Pancreas (tissue), 10 donors: ENCODE measurements around the gene TRIP10. TPM values are rescaled to one million over a fixed set of nuclear protein-coding genes. Genes with fewer than 3 reads are reported as not detected.

Experiments used
- ATAC-seq, 4 donors: fragments of 200-7000 bp; cut with Tn5 transposase; one replicate each; pipeline versions ENCODE4 v1.8.0 to v1.9.1; 2020; ENCODE audit warnings: mild to moderate bottlenecking in 4 of 4, moderate library complexity in 4 of 4
- DNase-seq, 6 donors: peaks; one replicate each; pipeline ENCODE4 v3.0.0-alpha.2; 2020
- FAIRE-seq: peaks from 2 replicates; lab custom pipeline; 2012; peaks lifted over from hg19 to GRCh38; lab: Jason Lieb, UNC
- H3K27ac ChIP-seq, 4 donors: fragments of 200-600 bp; sonication (generic); 1 replicate in 3 of 4; 2 replicates in 1 of 4; pipeline versions ENCODE4 v1.5.0 to v1.8.0; 2020
- H3K27me3 ChIP-seq, 4 donors: fragments of 200-600 bp; one replicate each; pipeline ENCODE4 v1.8.0; 2021
- H3K36me3 ChIP-seq, 3 donors: fragments of 200-600 bp; sonication (generic) in 1 of 3; one replicate each; pipeline versions ENCODE4 v1.5.0 to v1.8.0; 2020 to 2021
- H3K4me1 ChIP-seq, 3 donors: fragments of 200-600 bp; one replicate each; pipeline ENCODE4 v1.8.0; 2021
- H3K4me3 ChIP-seq, 4 donors: fragments of 200-600 bp; sonication (generic) in 2 of 4; one replicate each; pipeline versions ENCODE4 v1.5.0 to v1.8.0; 2020 to 2021
- H3K9me3 ChIP-seq, 4 donors: fragments of 200-600 bp; one replicate each; pipeline ENCODE4 v1.8.0; 2021
- whole genome bisulfite sequencing, 2 donors: extraction: QIAGEN DNeasy Blood & Tissue Kit; methylation state at CpG; one replicate each; pipeline ENCODE4 v1.1.7; 2013; 5-methylcytosine and 5-hydroxymethylcytosine counted together
- intact Hi-C, 3 donors: fragments of 100-400 bp; cut with DNase I; formaldehyde crosslinking; loops; one replicate each; pipeline versions ENCODE4 v1.11.1 to v1.14.2; 2022
- polyA plus RNA-seq, 2 donors: library from polyadenylated mRNA; stranded (reverse); fragments of 200-250 nt; gene quantifications; one replicate each; pipeline ENCODE4 v1.2.3, GENCODE V29; 2013
- total RNA-seq, 6 donors: library from RNA; stranded (reverse); fragmentation: NEBNext Ultra II Directional in 4 of 6; extraction: Animal tissue kit (Norgen Biotek cat#: 25700) in 4 of 6; gene quantifications; one replicate each; pipeline versions ENCODE4 v1.2.1 to v1.2.4, GENCODE V29; 2021 to 2023
- TF ChIP-seq, protein P1 (sequence below), 4 donors: fragments of 200-600 bp; sonication (generic) in 3 of 4; IDR thresholded peaks; one replicate each; pipeline versions ENCODE4 v1.5.0 to v1.8.0; 2021; ENCODE audit warnings: antibody characterized with exemption in 4 of 4
- donor health status: healthy with polysubstance abuse.
- donor health status: DM: no; HTN: no; CAD: no; lungs with moderate emphysema.
- donor health status: DM: no; HTN: no; CAD: no.
- donor health status: control.
- donor health status: control.
- donor health status: Bipolar disorder and iron deficiency.
- donor health status: DM: yes; HTN: yes; CAD: no.
- donor health status: DM: no; HTN: no; CAD: no.
- donor health status: DM: no; HTN: no; CAD: no.
- donor health status: DM: yes; HTN: yes; CAD: no.

TRIP10 gene
- total and polyA plus RNA-seq, 8 donors = 16.4 to 102 (median 24.8) TPM

DNA sequence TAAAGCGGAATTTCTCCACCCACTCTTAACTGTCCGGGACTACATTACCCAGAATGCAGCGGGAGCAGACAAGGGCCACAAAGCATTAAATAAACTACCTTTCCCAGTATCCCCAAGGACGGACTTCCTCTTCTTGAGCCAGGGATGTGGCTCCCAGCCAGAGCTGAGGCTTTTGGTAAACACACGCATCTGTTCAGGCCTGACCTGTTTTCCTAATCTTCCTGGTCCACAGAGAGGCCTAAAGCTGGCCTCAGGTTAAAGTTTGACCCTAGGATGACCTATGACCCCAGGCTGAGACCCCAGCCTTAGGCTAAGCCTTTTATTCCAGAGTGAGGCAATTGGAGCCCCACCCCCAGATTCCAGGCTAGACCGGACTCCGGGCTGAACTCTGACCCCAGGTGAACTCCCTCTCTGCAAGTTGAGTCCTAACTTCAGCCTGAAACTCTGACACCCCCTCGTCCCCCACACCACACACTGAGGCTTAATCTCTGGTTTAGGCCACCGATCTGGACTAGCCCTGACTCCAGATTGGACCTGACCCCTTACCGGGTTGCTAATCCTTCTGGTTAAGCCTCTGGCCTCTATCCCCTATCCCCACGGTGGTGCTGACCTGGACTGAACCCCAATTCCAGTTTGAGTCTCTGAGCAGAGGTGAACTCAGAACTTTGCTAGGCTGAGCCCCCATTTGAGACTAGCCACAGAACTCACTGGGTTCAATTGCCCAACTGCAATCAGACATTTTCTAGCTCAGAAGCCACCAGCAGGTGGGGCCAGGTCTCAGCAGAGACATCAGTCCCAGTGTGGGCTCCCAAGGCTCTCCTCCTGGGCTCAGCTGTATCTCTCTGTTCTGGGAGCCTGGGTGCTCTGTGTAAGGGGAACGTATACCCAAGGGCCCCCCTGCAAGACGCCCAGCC lies 1.4 kb upstream of the TRIP10 start:
- H3K36me3 ChIP-seq = peaks cover 0 to 4% (median 0%) of the 10 kb centered on the region in 3 donors
- ATAC-seq (peak; percentile 42 to 78 (median 61)), FAIRE-seq (no peak), DNase-seq (peak; percentile 87 to 99 (median 98))
- peak overlapping the region in 2 of 4 donors; percentile 66 to 91 for H3K4me3 ChIP-seq
- H3K4me1 ChIP-seq = peaks cover 12 to 27% (median 13%) of the 10 kb centered on the region in 3 donors
- H3K27me3 ChIP-seq = no peaks in the 10 kb centered on the region
- H3K27ac ChIP-seq = peak overlapping the region; percentile 82 to 91 (median 86)
- intact Hi-C loops = loop anchor here in 1 of 3 donors (5.0 kb wide), 1 partner anchor 124 kb away; no protein-coding TSS in a partner anchor
- TF ChIP-seq, protein P1, sequence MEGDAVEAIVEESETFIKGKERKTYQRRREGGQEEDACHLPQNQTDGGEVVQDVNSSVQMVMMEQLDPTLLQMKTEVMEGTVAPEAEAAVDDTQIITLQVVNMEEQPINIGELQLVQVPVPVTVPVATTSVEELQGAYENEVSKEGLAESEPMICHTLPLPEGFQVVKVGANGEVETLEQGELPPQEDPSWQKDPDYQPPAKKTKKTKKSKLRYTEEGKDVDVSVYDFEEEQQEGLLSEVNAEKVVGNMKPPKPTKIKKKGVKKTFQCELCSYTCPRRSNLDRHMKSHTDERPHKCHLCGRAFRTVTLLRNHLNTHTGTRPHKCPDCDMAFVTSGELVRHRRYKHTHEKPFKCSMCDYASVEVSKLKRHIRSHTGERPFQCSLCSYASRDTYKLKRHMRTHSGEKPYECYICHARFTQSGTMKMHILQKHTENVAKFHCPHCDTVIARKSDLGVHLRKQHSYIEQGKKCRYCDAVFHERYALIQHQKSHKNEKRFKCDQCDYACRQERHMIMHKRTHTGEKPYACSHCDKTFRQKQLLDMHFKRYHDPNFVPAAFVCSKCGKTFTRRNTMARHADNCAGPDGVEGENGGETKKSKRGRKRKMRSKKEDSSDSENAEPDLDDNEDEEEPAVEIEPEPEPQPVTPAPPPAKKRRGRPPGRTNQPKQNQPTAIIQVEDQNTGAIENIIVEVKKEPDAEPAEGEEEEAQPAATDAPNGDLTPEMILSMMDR (IDR thresholded peaks at IDR 0.05) = peak in 3 of 4 donors; percentile 28 to 42 (median 28)
- no peaks in the 10 kb centered on the region for H3K9me3 ChIP-seq
- 9% methylated on average over 13 of the region's 13 CpGs for WGBS, 2 donors

DNA sequence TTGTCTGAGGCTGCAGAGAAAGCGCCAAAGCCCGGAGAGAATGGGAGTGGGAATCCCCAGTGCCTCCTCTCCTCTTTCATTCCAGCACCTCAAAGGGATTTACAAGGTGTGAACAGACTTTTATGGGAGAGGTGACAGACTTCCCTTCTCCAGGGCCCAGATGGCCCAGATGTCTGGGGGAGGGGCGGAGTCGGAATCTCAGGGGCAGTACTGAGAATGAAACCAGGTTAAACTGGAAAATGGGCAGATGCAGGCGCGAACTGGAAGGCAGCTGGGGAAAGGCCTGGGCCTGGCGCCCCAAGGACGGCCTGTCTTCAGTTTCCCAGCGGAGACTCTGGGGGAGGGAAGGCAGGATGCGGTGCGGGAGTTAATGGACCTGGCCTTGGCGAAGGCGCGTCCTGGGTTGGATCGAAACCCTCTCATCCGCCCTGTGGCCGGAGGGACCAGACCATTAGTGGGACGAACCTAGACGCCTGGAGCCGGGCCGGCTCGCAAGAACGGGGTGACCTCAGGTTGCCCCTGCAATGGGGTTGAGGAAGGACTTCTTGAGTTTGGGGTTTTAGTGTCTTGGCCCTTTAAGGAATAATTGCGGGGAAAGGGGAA lies 592 bp upstream of the TRIP10 start:
- Histone ChIP-seq H3K9me3 (no peaks in the 10 kb centered on the region), H3K27me3 (no peaks in the 10 kb centered on the region), H3K36me3 (no peaks in the 10 kb centered on the region), H3K4me3 (peak overlapping the region in 2 of 4 donors; percentile 66 to 91), H3K27ac (peak overlapping the region; percentile 82 to 91 (median 86)), H3K4me1 (peaks cover 12 to 27% (median 13%) of the 10 kb centered on the region in 3 donors)
- DNase-seq = peak in 5 of 6 donors; percentile 53 to 86 (median 67)
- FAIRE-seq = no peak
- ATAC-seq = peak in 1 of 4 donors; percentile 0
- WGBS, 2 donors = 3 to 8% methylated on average over 24 of the region's 24 CpGs
- TF ChIP-seq, protein P1 (IDR thresholded peaks at IDR 0.05) = no peak
- intact Hi-C loops = loop anchor here in 1 of 3 donors (5.0 kb wide), 1 partner anchor 123 kb away; no protein-coding TSS in a partner anchor

DNA sequence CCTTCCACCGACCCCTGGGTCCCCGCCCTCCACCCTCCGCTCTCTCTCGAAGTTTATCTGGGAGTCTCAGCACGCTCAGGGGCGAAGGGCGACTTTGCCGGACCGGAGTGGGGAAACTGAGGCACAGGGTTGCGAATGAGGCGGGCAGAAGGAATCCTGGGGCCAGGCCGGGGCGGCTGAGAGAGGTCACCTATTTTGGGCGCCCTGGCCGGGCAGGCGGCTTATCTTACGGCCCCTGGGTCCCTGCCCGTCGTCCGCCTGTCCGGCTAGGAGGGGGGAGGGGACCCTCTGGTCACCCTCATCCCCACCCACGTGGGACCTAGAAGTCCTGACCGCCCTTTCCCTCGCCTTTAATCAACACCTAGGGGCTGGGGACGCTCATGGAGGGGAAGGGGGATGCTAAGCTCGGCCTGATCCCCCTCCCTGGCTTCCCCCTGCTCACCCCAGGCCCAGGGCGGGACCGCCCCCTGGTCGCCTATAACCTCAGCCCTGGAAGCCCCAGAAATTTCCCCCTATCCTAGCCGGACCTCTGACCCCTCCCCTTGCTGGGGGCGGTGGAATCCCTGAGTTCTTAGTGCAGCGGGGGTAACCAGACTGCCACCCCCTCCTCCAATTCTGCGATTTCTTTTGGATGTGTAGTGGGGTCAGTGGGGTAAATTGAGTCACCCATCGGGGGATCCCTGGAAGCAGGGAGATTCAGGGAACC lies 556 bp downstream of the TRIP10 start:
- Histone ChIP-seq H3K4me3 (peak overlapping the region; percentile 66 to 91 (median 80)), H3K9me3 (no peaks in the 10 kb centered on the region), H3K4me1 (peaks cover 12 to 27% (median 13%) of the 10 kb centered on the region in 3 donors), H3K27ac (peak overlapping the region; percentile 8 to 77 (median 44)), H3K36me3 (no peaks in the 10 kb centered on the region), H3K27me3 (no peaks in the 10 kb centered on the region)
- TF ChIP-seq, protein P1 (IDR thresholded peaks at IDR 0.05) = no peak
- intact Hi-C loops = loop anchor here in 1 of 3 donors (5.0 kb wide), 1 partner anchor 122 kb away; no protein-coding TSS in a partner anchor
- peak in 4 of 6 donors; percentile 51 to 87 (median 68) for DNase-seq
- ATAC-seq = no peak
- FAIRE-seq = no peak
- WGBS, 2 donors = 0 to 1% methylated on average over 27 to 33 of the region's 34 CpGs

DNA sequence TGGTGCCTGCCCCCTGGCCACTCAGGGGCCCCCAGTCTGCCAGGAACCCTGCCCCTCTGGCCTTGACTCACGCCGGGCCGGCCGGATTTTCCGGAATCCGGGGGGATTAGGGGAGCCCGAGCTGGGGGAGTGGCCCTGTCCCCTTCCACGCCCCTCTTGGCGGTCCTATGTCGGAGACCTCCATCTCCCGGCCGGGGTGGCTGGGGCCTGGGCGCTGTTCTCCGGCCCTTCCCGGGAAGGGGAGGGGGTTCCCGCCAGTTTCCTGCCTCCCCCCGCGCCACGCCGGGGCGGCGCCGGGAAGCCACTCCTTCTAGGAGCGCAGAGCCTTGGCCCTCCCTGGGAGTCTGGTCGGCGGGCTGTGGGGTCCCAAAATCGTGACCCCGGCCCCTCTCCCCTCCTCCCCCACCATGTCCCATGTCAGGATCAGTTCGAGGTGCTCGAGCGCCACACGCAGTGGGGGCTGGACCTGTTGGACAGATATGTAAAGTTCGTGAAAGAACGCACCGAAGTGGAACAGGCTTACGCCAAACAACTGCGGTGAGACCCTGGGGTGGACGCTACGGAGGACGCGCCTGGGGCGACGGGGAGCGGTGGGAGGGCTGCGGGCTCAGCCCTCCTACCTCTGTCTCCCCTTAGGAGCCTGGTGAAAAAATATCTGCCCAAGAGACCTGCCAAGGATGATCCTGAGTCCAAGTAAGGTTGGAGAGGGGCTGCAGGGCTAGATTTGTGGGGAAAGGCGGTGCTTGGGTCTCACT lies 1.3 kb downstream of the TRIP10 start:
- DNase-seq (peak; percentile 54 to 87 (median 67)), FAIRE-seq (no peak), ATAC-seq (no peak)
- peaks cover 12 to 26% (median 13%) of the 10 kb centered on the region in 3 donors for H3K4me1 ChIP-seq
- peak overlapping the region; percentile 66 to 91 (median 80) for H3K4me3 ChIP-seq
- no peaks in the 10 kb centered on the region for H3K27me3 ChIP-seq
- H3K27ac ChIP-seq = peak overlapping the region; percentile 8 to 77 (median 44)
- no peaks in the 10 kb centered on the region for H3K9me3 ChIP-seq
- TF ChIP-seq, protein P1 (IDR thresholded peaks at IDR 0.05) = no peak
- intact Hi-C loops = no loop called here
- WGBS, 2 donors = 1 to 2% methylated on average over 46 of the region's 46 CpGs
- H3K36me3 ChIP-seq = no peaks in the 10 kb centered on the region
